SK-MEL-5 (cell line): Measurements from ENCODE around the gene TRPM5. TPM values are rescaled to one million over a fixed set of nuclear protein-coding genes. Genes with fewer than 3 reads are reported as not detected.

Source experiments
- DNase-seq: peaks from one replicate; pipeline ENCODE4 v3.0.0-alpha.2; 2016; ENCODE audit warnings: low read depth, low spot score
- in situ Hi-C: cut with HindIII; loops from 2 replicates; pipeline ENCODE4 v1.10.0; 2016; ENCODE audit warnings: low sequenced_read_pairs, high pct_unique_total_duplicates, low pct_unique_long_range_greater_than_20kb
- total RNA-seq: library from RNA; depleted of rRNA; stranded (reverse); fragments of >200 nt; shearing (Covaris generic); gene quantifications from 2 replicates; pipeline ENCODE4 v1.2.3, GENCODE V29; 2014

TRPM5 gene
- total RNA-seq, 1 experiment from 2014 or later = not detected

- in situ Hi-C loops = no loop called here
- no peak for DNase-seq
Measured at GRCh38 chr11:2472428-2473186, 28.3 kb upstream of the TRPM5 start.

- no peak for DNase-seq
- in situ Hi-C loops = no loop called here
Measured at GRCh38 chr11:2471804-2472096, 27.4 kb upstream of the TRPM5 start.

GRCh38 chr11:2471048-2471803 is 26.9 kb upstream of the TRPM5 start:
- in situ Hi-C loops = no loop called here
- DNase-seq = no peak

GRCh38 chr11:2470495-2470894 is 26.2 kb upstream of the TRPM5 start:
- in situ Hi-C loops = no loop called here
- no peak for DNase-seq

- in situ Hi-C loops = no loop called here
- DNase-seq = no peak
Measured at GRCh38 chr11:2468363-2469235, 24.3 kb upstream of the TRPM5 start.

GRCh38 chr11:2467695-2468055 is 23.4 kb upstream of the TRPM5 start:
- no peak for DNase-seq
- in situ Hi-C loops = no loop called here

- peak; percentile 28 for DNase-seq
- in situ Hi-C loops = no loop called here
Measured at GRCh38 chr11:2466869-2467694, 22.8 kb upstream of the TRPM5 start.

GRCh38 chr11:2466069-2466801 is 21.9 kb upstream of the TRPM5 start:
- no peak for DNase-seq
- in situ Hi-C loops = no loop called here

GRCh38 chr11:2465202-2466068 is 21.1 kb upstream of the TRPM5 start:
- DNase-seq = no peak
- in situ Hi-C loops = no loop called here

- in situ Hi-C loops = no loop called here
- no peak for DNase-seq
Measured at GRCh38 chr11:2464451-2465165, 20.3 kb upstream of the TRPM5 start.

GRCh38 chr11:2463766-2464277 is 19.5 kb upstream of the TRPM5 start:
- no peak for DNase-seq
- in situ Hi-C loops = no loop called here

- no peak for DNase-seq
- in situ Hi-C loops = no loop called here
Measured at GRCh38 chr11:2462986-2463765, 18.9 kb upstream of the TRPM5 start.

- in situ Hi-C loops = no loop called here
- no peak for DNase-seq
Measured at GRCh38 chr11:2462543-2462985, 18.2 kb upstream of the TRPM5 start.

- DNase-seq = no peak
- in situ Hi-C loops = no loop called here
Measured at GRCh38 chr11:2461956-2462542, 17.7 kb upstream of the TRPM5 start.
